Measurements from ENCODE around the gene JUND.
"Not testable (repeated sequence)": the region's sequence is repeated elsewhere in the genome, so short reads cannot be mapped to it uniquely, and the experiment has no call there.

JUND gene

DNA sequence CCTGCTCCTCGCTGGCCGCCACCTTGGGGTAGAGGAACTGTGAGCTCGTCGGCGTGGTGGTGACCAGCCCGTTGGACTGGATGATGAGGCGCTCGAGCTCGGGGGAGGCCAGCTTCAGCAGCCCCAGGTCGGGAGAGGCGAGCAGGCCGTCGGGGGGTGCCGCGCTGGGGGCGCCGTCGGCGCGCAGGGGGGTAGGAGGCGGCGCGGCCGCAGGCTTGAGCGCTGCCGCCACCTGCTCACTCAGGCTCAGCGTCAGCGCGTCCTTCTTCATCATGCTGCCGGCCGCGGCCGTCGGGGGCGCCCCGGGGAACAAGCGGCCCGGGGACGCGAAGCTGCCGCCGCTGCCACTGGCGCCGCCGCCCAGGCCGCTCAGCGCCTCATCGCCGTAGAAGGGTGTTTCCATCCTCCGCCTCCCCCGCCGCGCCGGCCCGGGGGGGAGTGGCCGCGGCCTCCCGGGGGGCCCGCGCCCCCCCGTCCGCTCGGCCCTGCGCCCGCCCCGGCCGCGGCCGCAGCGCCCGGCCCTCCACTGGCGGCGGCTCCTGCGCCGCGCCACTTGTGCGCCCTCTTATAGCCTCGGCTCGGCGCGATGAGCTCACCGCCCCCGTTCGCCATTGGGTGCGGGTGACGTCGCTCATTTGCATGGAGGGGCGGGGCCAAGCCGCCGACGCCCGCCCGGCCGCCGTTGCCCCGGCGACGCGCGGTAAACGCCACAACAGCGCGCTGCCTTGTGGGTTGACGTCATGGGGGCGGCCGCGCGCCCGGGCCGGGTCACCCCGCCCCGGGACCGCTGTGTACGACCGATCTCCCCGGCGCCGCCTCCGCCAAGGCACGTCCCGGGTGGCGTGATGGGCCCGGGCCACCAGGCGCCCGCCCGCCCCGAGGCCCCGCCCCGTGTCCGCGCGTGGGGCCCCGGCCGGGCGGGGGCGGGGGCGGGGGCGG is at the start of gene JUND:
TSS of gene JUND (minus strand) at position 541 of the 939 bp plus-strand sequence. CDS start at position 403, 138 bp downstream.
- DNase-seq (ENCODE audit: low read depth in 2 of 2), result peak; percentile 95 to 96

DNA sequence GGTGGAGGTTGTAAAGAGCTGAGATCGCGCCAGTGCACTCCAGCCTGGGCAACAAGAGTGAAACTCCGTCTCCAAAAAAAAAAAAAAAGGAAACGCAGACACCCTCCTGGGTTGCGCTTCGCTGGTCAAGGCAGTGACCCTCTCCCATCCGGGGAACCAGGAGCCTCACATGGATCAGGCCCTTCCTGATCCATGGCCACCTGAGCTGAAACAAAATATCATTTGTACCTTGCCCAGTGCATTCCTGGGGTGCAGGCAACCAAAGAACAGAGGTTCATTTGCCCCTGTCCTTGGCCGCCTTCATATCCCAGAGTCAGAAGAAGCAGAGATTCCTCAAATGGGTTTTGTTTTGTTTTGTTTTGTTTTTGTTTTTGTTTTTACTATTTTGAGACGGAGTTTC is 49.4 kb upstream of the JUND start:
- DNase-seq (ENCODE audit: low read depth in 2 of 2), result no peak

DNA sequence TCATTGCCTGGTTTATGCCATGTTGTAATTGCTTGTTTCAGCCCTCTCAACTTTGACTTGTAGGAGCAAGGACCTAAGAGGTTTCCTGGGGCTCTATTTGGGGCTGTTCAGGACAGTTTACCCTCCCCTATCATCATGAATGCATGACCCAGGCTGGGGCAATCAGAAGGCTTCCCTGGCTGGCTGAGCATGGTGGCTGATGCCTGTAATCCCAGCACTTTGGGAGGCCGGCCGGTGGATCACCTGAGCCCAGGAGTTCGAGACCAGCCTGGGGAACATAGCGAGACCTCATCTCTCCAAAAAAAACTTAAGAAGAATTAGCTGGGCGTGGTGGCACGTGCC is 47.6 kb upstream of the JUND start:
- DNase-seq (ENCODE audit: low read depth in 2 of 2), result no peak

DNA sequence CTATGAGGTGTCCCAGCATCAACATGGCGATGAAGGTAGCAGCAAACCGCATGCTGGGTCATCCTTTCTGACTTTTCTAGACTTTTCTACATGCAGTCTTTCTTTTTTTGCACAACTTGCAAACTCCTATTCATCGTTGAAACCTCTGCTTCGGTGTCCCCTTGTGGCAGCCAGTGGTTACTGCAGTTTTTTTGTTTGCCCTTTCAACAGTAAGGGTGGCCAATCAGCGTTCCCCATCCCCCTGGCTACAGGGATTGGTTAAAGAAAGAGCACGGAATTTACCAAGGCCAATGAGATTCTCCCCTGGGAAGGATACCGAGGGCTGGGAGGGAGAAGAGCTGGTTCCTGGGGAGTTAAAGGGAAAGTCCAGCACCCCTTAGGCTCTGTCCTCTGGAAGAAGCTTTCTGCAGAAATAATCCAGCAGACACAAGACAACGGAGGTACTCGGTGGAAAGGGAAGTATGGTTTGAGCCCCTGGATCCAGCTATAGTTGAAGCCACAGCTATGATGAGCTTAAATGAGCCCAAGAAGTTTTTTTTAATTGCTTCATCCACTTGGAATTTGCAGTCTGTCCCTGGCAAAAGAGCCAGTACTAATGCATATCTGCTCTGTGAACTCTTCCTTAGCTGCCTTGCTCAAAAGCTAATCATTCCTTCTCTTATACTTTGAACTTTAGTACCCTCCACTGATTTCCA is 47.1 kb upstream of the JUND start:
- peak; percentile 68 to 76 for DNase-seq (ENCODE audit: low read depth in 2 of 2)

DNA sequence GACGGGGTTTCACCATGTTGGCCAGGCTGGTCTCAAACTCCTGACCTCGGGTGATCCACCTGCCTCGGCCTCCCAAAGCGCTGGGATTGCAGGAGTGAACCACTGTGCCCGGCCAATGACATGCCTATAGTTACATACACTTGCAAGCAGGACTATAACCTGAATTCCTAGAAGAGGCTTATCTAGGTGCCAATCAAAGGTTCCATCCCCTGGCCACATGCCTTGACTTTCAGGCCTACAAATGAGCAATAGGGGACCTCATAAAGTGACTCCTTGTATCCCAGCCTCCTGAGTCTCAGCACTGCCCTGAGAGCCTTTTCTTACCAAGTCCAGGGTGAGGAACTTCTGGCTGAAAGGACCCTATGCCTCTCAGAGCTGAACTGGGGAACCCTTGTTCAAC is 45.4 kb upstream of the JUND start:
- no peak for DNase-seq (ENCODE audit: low read depth in 2 of 2)

DNA sequence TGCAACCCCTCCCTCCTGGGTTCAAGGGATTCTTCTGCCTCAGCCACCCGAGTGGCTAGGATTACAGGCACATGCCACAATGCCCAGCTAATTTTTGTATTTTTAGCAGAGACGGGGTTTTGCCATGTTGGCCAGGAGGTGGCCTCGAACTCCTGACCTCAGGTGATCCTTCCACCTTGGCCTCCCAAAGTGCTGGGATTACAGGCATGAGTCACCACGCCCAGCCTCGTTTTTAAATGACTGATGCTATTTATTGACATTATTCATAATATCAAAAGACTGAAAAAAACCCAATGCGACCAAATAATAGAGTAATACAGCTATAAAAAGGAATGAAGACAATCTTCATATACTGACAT is 42.9 kb upstream of the JUND start:
- not testable (repeated sequence) for DNase-seq (ENCODE audit: low read depth in 2 of 2)

DNA sequence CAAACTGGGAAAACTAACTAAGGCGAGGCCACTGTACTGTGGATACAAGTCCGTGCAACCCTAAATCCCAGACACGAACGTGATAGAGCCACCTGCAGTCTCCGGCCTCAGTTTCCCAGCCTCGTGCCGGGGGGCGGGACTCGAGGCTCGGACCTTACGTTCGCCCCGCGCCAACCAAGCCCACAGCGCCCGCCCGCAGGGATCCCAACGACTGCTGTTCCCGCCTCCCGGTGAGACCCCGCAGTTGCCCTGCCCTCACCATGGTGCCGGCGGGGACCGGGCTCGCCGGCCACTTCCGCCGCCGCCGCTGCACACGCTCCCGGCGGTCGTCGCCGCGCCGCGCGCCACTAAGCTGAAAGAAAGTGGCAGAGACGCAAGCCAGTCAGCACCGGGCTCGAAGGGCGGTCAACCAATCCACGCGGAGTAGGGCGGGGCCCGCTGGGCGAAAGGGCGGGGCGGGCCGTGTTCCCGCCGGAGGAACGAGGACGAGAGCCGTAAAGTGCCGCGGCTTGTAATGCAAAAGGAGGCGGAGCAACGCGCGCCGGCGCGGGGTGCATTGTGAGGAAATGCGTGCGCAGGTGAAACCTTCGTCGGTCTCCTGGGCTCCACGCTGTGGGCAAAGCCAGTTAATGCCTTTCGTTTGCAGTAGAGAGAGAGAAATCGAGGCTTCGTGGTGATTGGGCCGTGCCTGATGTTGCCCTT is 41.5 kb upstream of the JUND start, which contains the start of gene LSM4:
TSS of gene LSM4 (minus strand) at position 318 of the 702 bp plus-strand sequence. CDS start at position 262, 56 bp downstream.
- peak; percentile 99 to 100 for DNase-seq (ENCODE audit: low read depth in 2 of 2)

DNA sequence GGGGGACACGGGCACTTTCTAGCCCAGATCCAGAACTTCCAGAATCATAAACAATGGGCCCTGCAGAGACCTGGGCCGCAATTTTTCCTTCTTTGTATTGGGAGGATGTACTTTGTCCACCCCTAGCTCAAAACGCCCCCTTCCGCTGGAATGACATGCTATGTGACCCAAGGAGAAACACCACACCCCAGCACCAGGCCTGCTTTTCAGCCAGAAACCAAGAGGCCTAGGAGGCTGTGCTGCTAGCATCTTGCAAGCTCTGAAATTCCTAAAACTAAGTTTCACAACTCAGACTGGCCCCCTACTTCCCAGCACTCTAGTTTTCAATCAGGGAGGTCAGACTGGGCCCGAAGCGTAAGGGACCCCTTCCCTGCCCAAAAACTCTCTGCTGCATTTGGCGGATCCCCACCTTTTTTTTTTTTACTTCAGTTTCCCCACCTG is 40.9 kb upstream of the JUND start:
- DNase-seq (ENCODE audit: low read depth in 2 of 2), result no peak

DNA sequence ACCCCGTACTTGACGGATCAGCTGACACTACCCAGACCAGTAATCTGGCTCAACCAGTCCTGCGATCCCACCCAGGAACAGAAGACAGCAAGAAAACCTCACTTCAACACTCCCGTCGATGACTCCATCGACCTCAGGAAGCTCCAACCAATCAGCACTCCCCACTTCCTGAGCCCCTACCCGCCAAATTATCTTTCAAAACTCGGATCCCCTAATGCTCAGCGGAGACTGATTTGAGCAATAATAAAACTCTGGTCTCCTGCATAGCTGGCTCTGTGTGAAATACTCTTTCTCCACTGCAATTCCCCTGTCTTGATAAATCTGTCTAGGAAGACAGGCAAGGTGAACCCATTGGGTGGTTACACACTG is 40.3 kb upstream of the JUND start:
- DNase-seq (ENCODE audit: low read depth in 2 of 2), result no peak

DNA sequence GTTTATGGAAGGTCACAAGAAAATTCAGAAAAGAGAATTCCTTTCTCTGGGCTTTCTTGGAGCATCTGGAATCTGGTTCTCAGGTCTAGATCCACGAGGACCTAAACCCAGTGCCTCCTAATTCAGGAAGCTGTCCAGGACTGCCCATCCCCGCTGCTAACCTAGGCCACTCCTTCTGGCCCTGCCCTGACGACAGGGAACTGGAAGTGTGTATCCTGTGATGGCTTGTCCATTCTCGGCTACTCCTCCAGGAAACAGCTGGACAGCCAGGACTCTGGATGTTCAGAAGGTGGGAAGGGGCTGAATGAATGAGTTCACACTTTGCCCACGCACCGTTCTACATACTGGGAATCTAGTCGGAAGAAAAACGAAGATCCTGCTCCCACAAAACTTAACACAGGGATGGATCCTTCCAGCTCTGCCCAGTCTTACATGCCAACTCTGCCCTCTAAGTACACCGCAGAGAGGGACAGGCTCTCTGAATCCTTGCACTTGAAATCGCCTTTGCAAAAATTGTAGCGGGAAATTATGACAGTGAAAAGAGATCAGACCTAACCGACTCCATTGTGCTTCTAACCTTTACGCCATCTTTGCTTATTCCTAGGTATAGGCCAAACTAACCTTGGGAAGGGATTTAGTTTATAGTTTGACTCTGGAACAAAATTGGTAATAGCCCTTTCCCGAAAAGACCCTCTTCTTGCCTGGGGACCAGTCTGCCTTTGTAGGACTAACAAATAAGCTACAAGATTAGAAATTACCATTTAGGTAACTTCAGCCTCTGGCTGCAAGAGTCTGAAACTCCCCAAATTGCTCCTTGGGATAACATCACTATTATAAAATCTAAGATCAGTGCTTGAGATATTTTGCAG is 39.7 kb upstream of the JUND start:
- DNase-seq (ENCODE audit: low read depth in 2 of 2), result no peak

DNA sequence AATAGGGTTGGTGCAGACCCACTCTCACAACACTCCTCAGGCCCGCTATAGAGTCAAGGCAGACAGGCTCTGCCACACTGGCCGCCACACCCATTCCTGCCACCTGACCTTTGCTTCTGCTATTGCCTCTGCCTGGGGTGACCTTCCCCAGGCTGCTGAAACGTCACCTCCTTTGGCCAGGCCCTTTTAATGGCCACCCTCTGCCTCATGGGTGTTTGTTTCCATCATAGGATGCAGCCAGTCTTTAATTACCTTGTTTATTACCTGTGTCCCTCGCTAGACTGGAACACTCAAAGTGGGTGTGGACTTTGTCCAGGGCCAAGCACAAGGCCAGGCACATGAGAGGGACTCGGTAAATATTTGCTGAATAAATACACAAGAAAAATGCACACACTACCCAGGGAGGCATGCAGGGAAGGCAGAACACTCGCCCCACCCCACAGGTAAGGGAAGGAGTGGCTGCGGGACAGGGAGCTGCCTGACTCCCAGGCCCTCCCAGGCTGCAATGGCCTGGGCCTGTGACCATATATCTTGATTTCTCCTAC is 38.2 kb upstream of the JUND start:
- no peak for DNase-seq (ENCODE audit: low read depth in 2 of 2)

DNA sequence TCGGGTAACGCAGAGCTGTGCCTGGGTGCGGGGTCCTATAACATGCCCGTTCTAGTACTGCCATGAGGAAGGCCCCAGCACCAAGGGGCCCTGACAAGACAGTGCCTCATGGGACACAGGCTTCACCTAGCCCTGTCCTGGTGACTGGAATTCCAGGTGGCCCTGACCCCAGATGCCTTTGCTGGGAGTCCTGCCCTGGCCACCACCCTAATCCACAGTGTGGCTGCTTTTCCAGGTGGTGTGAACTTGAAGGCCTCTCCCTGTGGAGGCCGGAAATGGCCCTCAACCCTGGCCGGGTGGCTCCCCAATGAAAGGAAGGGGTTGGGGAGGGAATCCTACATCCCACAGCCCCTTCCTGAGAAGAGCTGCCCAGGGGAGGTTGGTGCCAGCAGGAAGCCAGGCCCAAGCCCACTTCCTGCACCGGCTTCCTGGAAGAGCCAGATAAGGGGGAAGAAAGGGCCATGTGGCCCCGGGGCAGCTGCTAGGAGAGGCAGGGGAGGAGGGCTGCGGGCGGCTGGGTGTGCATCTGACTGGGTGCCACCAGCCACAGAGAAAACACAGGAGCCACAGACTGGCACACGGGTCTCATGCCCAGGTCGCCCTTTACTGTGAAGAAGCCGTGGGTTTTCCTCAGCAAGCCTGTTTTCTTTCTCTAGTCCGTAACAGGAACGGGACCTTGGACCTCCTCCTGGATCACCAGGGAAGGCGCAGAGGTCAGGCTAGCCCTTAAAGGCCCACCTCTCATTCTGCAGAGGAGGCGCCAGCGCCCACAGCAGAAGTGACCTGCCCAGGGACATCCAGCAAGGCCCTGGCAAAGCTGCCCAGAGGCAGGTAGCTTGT is 36.8 kb upstream of the JUND start:
- no peak for DNase-seq (ENCODE audit: low read depth in 2 of 2)

DNA sequence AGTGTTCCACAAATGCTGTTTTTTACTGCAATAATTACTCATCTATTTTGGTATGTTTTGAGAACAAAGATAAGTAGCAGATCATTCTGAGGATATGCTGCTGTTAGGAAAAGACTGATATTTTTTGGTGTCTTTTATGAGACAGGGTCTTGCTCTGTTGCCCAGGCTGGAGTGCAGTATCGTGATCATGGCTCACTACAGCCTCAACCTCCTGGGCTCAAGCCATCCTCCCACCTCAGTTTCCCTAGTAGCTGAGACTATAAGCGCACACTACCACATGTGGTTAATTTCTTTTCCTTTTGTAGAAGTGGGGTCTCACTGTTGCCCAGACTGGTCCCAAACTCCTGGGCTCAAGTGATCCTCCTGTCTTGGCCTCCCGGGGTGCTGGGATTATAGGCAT is 32.0 kb upstream of the JUND start:
- DNase-seq (ENCODE audit: low read depth in 2 of 2), result no peak

DNA sequence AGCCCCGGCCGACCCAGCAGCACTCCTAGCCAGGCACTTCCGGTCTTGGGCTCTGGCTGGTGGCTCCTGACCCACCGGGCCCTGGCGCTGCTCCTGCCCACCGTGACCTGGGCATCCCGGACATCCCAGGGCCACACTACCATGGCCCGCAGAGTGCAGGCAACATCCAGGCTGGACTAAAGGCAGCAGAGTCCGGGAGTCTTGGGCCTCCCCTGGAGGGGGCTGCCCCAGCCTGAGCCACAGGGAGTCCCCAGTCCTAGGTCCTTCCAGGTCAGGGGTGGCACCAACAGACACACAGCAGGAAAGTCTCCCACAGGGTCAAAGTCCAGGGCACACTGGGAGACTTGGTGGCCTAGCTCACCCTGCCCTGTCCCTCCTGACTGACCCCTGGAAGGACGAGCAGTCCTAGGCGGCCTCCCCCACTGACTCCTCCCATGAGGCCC is 30.7 kb upstream of the JUND start:
- no peak for DNase-seq (ENCODE audit: low read depth in 2 of 2)

DNA sequence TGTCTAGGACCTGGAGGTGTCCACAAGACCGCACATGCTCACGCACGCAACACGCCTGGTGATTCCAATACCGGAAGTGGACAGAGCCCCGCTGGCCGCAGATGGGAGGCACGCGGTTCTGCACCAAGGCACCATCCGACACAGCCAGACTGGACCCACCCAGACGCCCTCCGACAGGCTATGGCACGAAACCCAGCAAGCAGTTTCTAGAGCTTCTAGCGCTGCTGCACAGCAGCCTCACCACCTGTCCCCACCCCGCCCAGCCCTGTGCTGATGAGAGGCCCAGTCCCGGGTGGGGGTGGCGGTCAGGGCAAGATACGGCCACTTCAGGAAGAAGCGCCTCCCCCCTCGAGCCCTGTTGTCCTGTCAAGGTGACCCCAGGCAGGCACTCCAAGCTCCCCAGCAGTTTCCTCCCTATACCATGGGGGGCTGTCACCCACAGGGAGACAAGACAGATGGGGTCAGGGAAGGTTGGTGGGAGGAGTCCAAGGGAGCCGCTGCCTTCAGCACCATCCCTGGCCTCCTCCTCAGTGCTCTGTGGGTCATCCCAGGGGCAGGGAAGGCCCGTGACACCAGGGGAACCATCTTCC is 30.2 kb upstream of the JUND start:
- no peak for DNase-seq (ENCODE audit: low read depth in 2 of 2)

DNA sequence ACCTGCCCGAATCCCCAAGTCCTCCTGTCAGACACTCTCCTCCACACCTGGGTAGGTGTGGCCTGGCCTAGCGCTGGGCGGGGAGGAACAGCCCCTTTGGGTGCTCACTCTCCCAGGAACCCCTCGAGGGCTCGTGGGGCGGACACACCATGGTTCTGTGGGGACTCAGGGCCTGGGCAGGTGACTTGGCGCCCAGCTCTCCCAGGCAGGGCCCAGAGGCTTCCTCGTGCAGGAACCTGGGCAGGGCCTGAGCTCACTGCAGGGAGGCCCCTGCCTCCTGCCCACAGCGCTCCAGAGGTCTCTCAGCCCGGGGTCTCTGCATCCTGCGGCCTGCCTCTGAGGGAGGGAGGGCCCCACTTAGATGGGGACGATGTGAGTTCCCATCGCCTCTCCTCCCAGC is 29.5 kb upstream of the JUND start:
- no peak for DNase-seq (ENCODE audit: low read depth in 2 of 2)

DNA sequence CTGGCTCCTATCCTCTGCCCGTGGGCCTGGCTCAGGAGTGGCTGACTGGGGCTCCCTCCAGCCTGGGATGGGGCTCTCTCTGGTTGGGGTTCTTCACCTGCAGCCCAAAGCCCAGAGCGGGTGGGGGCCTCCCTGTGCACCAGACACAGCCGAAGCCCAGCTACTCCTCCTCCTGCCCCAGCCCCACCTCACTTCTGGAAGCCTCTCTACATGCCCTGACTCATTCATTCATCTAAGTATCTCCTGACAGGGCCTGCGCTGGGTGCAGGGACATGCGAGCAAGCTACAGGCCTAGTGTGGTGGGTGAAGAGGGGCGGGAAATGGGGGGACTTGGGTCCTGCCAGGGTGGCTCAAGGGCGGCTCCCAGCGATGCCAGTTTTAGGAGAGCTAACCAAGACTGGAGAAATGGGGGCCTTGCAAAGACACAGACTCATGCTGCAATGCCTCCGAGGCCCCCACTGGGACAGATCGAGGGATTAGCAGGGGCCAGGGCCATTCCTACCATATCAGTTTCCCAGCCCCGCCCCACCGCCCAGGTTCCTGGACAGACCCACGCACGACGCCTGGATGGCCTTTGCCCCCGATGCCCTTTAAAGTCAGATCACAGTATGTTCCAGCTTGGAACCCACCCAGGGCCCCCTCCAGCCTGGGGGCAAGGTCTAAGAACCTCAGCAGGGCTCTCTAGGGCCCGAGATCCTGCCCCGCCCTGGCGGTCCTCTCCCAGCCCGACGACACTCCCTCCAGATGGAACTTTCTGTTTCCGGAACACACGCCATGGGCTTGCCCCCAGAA is 28.9 kb upstream of the JUND start:
- no peak for DNase-seq (ENCODE audit: low read depth in 2 of 2)

DNA sequence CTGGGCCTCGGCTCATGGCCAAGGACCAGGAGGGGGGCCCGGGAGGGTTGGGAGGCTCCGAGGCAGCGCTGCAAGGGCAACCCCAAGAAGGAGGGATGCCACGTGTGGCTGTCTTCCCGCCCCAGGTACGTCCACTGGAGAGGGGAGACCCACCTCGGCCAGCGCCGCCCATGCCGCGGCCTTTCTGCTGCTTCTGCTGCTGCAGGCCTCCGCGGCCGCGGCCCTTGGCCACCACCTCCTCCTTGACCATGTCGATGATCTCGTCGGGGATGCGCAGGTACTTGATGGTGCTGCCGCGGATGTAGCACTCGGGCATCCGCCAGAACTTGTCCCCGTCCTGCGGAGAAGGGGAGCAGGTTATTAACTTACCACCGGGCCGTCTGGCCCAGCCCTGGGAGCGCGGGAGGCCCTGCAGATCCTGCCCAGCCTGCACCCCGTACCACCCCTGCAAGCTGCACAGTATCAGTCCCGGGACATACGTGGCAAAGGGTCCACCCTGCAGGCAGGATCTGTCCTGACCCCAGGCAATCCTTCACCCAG is 28.2 kb upstream of the JUND start:
- DNase-seq (ENCODE audit: low read depth in 2 of 2), result no peak

DNA sequence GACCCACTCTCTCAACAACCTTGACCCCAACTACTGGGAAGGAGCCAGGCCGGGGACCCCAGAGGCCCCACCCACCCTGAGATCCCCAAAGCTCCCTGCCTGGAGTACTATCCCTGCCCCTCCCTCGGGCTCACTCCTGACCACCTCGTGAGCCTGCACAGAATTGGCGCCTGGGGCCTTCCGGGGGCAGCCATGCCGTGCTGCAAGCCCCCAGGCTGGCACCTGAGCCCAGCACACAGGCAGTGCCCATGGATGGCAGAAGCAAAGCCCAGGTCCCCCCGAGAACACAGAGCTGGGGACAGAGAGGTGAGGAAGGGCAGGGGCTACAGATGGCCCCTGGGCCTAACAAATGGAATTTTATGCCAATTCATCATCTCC is 27.5 kb upstream of the JUND start:
- no peak for DNase-seq (ENCODE audit: low read depth in 2 of 2)
